Esophagus muscularis mucosa (tissue), 4 donors: ENCODE results near the gene COQ10B.

Experiments
- CTCF ChIP-seq, 3 experiments: fragments of 200-600 bp in 2 of 3; fragments of 450-650 bp in 1 of 3; sonication (generic) in 2 of 3; IDR thresholded peaks; one replicate each; pipeline ENCODE4 v1.5.1; 2017 to 2019; ENCODE audit warnings: antibody characterized with exemption in 3 of 3, mild to moderate bottlenecking in 2 of 3, moderate library complexity in 1 of 3
- EP300 ChIP-seq: sonication (generic); formaldehyde crosslinking; IDR thresholded peaks from one replicate; pipeline ENCODE4 v1.6.1; 2017; ENCODE audit warnings: antibody characterized with exemption
- POLR2AphosphoS5 ChIP-seq, 2 donors: sonication (generic); formaldehyde crosslinking; IDR thresholded peaks; one replicate each; pipeline ENCODE4 v1.6.1; 2017; ENCODE audit warnings: antibody characterized with exemption in 2 of 2

DNA sequence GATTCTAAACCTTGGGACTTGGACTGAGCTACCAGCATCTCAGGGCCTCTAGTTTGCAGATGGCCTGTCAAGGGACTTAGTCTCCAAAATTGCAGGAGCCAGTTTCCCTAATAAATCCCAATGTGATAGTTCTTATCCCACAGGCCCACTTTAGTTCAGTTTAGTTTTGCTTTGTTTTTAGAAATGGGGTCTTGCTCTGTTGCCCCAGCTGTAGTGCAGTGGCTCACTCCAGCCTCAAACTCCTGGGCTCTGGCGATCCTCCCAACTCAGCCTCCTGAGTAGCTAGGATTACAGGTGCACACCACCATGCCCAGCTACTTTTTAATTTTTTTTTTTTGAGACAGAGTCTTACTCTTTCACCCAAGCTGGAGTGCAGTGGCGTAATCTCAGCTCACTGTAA is 16.0 kb upstream of the COQ10B start:
- TF ChIP-seq CTCF (IDR thresholded peaks at IDR 0.05) (no peak), POLR2AphosphoS5 (IDR thresholded peaks at IDR 0.05) (no peak), EP300 (no peak)
